GM12878 (cell line): ENCODE data around the gene FSTL4. TPM values are rescaled to one million over a fixed set of nuclear protein-coding genes. Genes with fewer than 3 reads are reported as not detected.

Experiments
- ATAC-seq: fragments of 200-7000 bp; cut with Tn5 transposase; 3 replicates; pipeline ENCODE4 v1.9.1; 2020; ENCODE audit warnings: mild to moderate bottlenecking, moderate library complexity
- Bru-seq: library from RNA; stranded (reverse); fragments of 400-500 nt; gene quantifications from one replicate; lab custom pipeline; 2021; lab: Mats Ljungman, UMichigan
- BruChase-seq, 2 experiments: library from RNA; stranded (reverse); fragments of 400-500 nt; gene quantifications; one replicate each; lab custom pipeline; 2021; lab: Mats Ljungman, UMichigan
- BruUV-seq: library from RNA; stranded (reverse); fragments of 400-500 nt; replicated peaks from 2 replicates; lab custom pipeline; 2021; lab: Mats Ljungman, UMichigan
- CTCF ChIA-PET: fragments of 300-600 bp; sonication (Branson Sonifier 250); formaldehyde crosslinking; extraction: SDS; loops from one replicate; lab custom pipeline; 2021; ENCODE audit warnings: inconsistent platforms; lab: Yijun Ruan, JAX
- POLR2A ChIA-PET: fragments of 350-600 bp; formaldehyde crosslinking; extraction: SDS; loops from one replicate; lab custom pipeline; 2021; ENCODE audit warnings: inconsistent platforms; lab: Charles Lee
- RAD21 ChIA-PET: fragments of 300-600 bp; sonication (Branson Sonifier 250); formaldehyde crosslinking; loops from one replicate; lab custom pipeline; 2023; ENCODE audit warnings: antibody characterized with exemption; ENCODE audit not compliant: unreplicated experiment; lab: Charles Lee
- SMC1A ChIA-PET: fragments of 300-600 bp; sonication (Branson Sonifier 250); formaldehyde crosslinking; loops from one replicate; lab custom pipeline; 2023; ENCODE audit not compliant: unreplicated experiment, uncharacterized antibody; lab: Charles Lee
- DNase-seq: peaks from one replicate; pipeline ENCODE4 v3.0.0-alpha.2; 2011; ENCODE audit warnings: low read depth, low spot score
- FAIRE-seq: peaks from 3 replicates; lab custom pipeline; 2011; peaks lifted over from hg19 to GRCh38; lab: Jason Lieb, UNC
- H2AFZ ChIP-seq: 2 replicates; pipeline ENCODE4 v1.6.0; 2011; ENCODE audit warnings: low read depth, low read length, control low read depth; ENCODE audit not compliant: control insufficient read depth
- H3K27ac ChIP-seq: 2 replicates; pipeline ENCODE4 v1.5.1; 2011; ENCODE audit warnings: control low read depth; ENCODE audit not compliant: control insufficient read depth, insufficient read depth
- H3K27me3 ChIP-seq, 2 experiments: replicated peaks in 1 of 2; 2 replicates each; pipeline versions ENCODE4 v1.6.0 to v1.6.1; 2011; ENCODE audit warnings: low read length in 1 of 2; ENCODE audit not compliant: control insufficient read depth in 2 of 2, insufficient read depth in 2 of 2
- H3K36me3 ChIP-seq, 2 experiments: 2 replicates each; pipeline ENCODE4 v1.5.1; 2011; ENCODE audit warnings: low read length in 1 of 2; ENCODE audit not compliant: control insufficient read depth in 2 of 2, insufficient read depth in 2 of 2
- H3K4me1 ChIP-seq: 2 replicates; pipeline ENCODE4 v1.6.1; 2011; ENCODE audit warnings: mild to moderate bottlenecking, low read length, moderate library complexity, mixed read lengths; ENCODE audit not compliant: control insufficient read depth, insufficient read depth
- H3K4me2 ChIP-seq: 2 replicates; pipeline ENCODE4 v1.6.0; 2011; ENCODE audit warnings: control low read depth; ENCODE audit not compliant: control insufficient read depth, insufficient read depth
- H3K4me3 ChIP-seq: fragments of 200-600 bp; sonication (generic); 2 replicates; pipeline ENCODE4 v1.5.1; 2016
- H3K79me2 ChIP-seq: 2 replicates; pipeline ENCODE4 v1.6.0; 2011; ENCODE audit warnings: low read length; ENCODE audit not compliant: control insufficient read depth, insufficient read depth
- H3K9ac ChIP-seq: 2 replicates; pipeline ENCODE4 v1.8.0; 2011; ENCODE audit warnings: low read length, control low read depth, mixed read lengths; ENCODE audit not compliant: control insufficient read depth, insufficient read depth
- H3K9me3 ChIP-seq: replicated peaks from 3 replicates; pipeline ENCODE4 v1.5.1; 2011; ENCODE audit warnings: mild to moderate bottlenecking, low read length; ENCODE audit not compliant: control insufficient read depth, insufficient read depth
- H4K20me1 ChIP-seq: 2 replicates; pipeline ENCODE4 v1.6.0; 2011; ENCODE audit not compliant: control insufficient read depth, insufficient read depth
- CHD2 ChIP-seq: IDR thresholded peaks from 2 replicates; pipeline ENCODE4 v1.6.1; 2011; ENCODE audit warnings: low read depth, low read length, improper control_type of control experiment, borderline replicate concordance
- KAT2A ChIP-seq: conservative IDR thresholded peaks from 2 replicates; pipeline ENCODE4 v1.6.1; 2011; ENCODE audit warnings: low read depth, low read length; ENCODE audit not compliant: control insufficient read depth
- POU2F2 ChIP-seq: IDR thresholded peaks from 3 replicates; pipeline ENCODE4 v1.6.1; 2011; ENCODE audit warnings: low read depth, mild to moderate bottlenecking, low read length, borderline replicate concordance
- RELA ChIP-seq: fragments of 450-650 bp; IDR thresholded peaks from 2 replicates; pipeline ENCODE4 v1.8.0; 2014; ENCODE audit warnings: borderline replicate concordance; ENCODE audit not compliant: partially characterized antibody
- SMAD5 ChIP-seq: IDR thresholded peaks from 2 replicates; pipeline ENCODE4 v1.6.1; 2016; ENCODE audit warnings: antibody characterized with exemption, low read depth
- TARDBP ChIP-seq: IDR thresholded peaks from 2 replicates; pipeline ENCODE4 v1.6.1; 2016; ENCODE audit warnings: borderline replicate concordance
- ZNF207 ChIP-seq: fragments of 450-650 bp; IDR thresholded peaks from 2 replicates; pipeline ENCODE4 v1.6.1; 2014; ENCODE audit warnings: antibody characterized with exemption, mild to moderate bottlenecking, borderline replicate concordance
- whole genome bisulfite sequencing: methylation state at CpG from one replicate; pipeline ENCODE4 v1.1.6; 2016; ENCODE audit warnings: low lambda C conversion rate; ENCODE audit not compliant: insufficient replicate concordance, insufficient coverage; ENCODE audit errors: missing lambda C conversion rate; 5-methylcytosine and 5-hydroxymethylcytosine counted together
- in situ Hi-C: fragments of 300-500 bp; cut with MboI; formaldehyde crosslinking; loops from 9 replicates; pipeline ENCODE4 v1.14.3; 2018; ENCODE audit warnings: mixed read lengths
- intact Hi-C: fragments of 100-400 bp; cut with micrococcal nuclease; formaldehyde crosslinking; loops from one replicate; pipeline ENCODE4 v1.14.2; 2022; ENCODE audit not compliant: unreplicated experiment
- long read RNA-seq, 2 experiments: library from polyadenylated mRNA; unstranded; transcript quantifications; one replicate each; pipeline ENCODE4 v2.0.0, GENCODE V29; 2019 to 2020
- polyA minus RNA-seq, 3 experiments: library from RNA; depleted of rRNA, polyadenylated mRNA; stranded (reverse); fragments of >200 nt; gene quantifications; 2 replicates each; pipeline ENCODE4 v1.2.3, GENCODE V29; 2011
- polyA plus RNA-seq, 11 experiments: library from polyadenylated mRNA; depleted of rRNA in 4 of 11; unstranded in 6 of 11; stranded (reverse) in 5 of 11; fragments of >200 nt; fragmentation: Nextera tagmentation in 4 of 11; fragmentation: Illumina TruSeq in 1 of 11; extraction: Ambion mirVana in 4 of 11; extraction: Trizol in 1 of 11; gene quantifications; 1 replicate in 1 of 11; 2 replicates in 10 of 11; pipeline versions ENCODE4 v1.2.1 to v1.2.3, GENCODE V29; 2011 to 2016; ENCODE audit warnings: inconsistent platforms in 2 of 11, missing spikeins in 2 of 11, low read depth in 1 of 11
- total RNA-seq, 4 experiments: library from RNA; depleted of rRNA in 3 of 4; stranded (reverse); fragments of >200 nt in 3 of 4; fragmentation: Illumina TruSeq in 1 of 4; extraction: Trizol in 1 of 4; gene quantifications; 2 replicates each; pipeline versions ENCODE4 v1.2.1 to v1.2.3, GENCODE V29; 2013 to 2021
- TF ChIP-seq, protein P1 (sequence below): IDR thresholded peaks from 2 replicates; pipeline ENCODE4 v1.6.1; 2011; ENCODE audit warnings: low read depth, mild to moderate bottlenecking, low read length, moderate library complexity, borderline replicate concordance; ENCODE audit errors: extremely low read depth
- TF ChIP-seq, protein P2 (sequence below): IDR thresholded peaks from 2 replicates; pipeline ENCODE4 v1.6.1; 2011; ENCODE audit warnings: low read depth, low read length, improper control_type of control experiment, borderline replicate concordance
- TF ChIP-seq, protein P3 (sequence below): IDR thresholded peaks from 2 replicates; pipeline ENCODE4 v1.6.1; 2012; ENCODE audit warnings: improper control_type of control experiment, low read depth, low read length; ENCODE audit not compliant: insufficient replicate concordance

FSTL4 gene
- total RNA-seq (2013; cell fraction: nucleolus; rRNA removed), result not detected in 2 replicates
- 0.16 and 0.28 TPM in 2 replicates for total RNA-seq (2014; rRNA removed)
- total RNA-seq (2014; rRNA removed; fragmentation: Illumina TruSeq; extraction: Trizol), result not detected in 2 replicates
- 0.05 TPM in 1 of 2 replicates, not detected in the other for total RNA-seq (2021)
- polyA plus RNA-seq (2011; ENCODE audit: low read depth), result not detected
- polyA plus RNA-seq (2011; rRNA removed), result 0.53 and 0.79 TPM in 2 replicates
- polyA plus RNA-seq (2011; cell fraction: cytosol; rRNA removed), result 0.46 and 0.47 TPM in 2 replicates
- polyA plus RNA-seq (2011; cell fraction: nucleus; rRNA removed), result 1.1 and 2.7 TPM in 2 replicates
- 0.13 TPM in 1 of 2 replicates, not detected in the other for polyA plus RNA-seq (2012)
- polyA plus RNA-seq (2014; fragmentation: Illumina TruSeq; extraction: Trizol), result 0.01 TPM in 1 of 2 replicates, not detected in the other
- polyA plus RNA-seq (2014; fragmentation: Nextera tagmentation; extraction: Ambion mirVana), result under 1 TPM in 1 of 2 experiments, not detected in 1; 0.13 TPM
- polyA plus RNA-seq (2014; rRNA removed), result 0.09 TPM in 1 of 2 replicates, not detected in the other
- not detected for polyA plus RNA-seq (2016; fragmentation: Nextera tagmentation; extraction: Ambion mirVana)
- polyA minus RNA-seq (2011; rRNA and poly(A)+ RNA removed), result 1.2 and 1.4 TPM in 2 replicates
- polyA minus RNA-seq (2011; cell fraction: cytosol; rRNA and poly(A)+ RNA removed), result not detected in 2 replicates
- polyA minus RNA-seq (2011; cell fraction: nucleus; rRNA and poly(A)+ RNA removed), result 0.24 and 2.1 TPM in 2 replicates
- percentile 25 among the genes with signal in this experiment for Bru-seq, nascent RNA
- percentile 20 among the genes with signal in this experiment for BruChase-seq, experiment 1, labeled RNA remaining after a 6-hour chase
- percentile 19 among the genes with signal in this experiment for BruChase-seq, experiment 2, labeled RNA remaining after a 2-hour chase
- long read RNA-seq, experiment 1, result 0 reads
- long read RNA-seq, experiment 2, partial matches to known transcripts, result 1 of 1 reads
- long read RNA-seq, experiment 2, other reads (novel, unspliced or antisense), result 0 of 1 reads

DNA sequence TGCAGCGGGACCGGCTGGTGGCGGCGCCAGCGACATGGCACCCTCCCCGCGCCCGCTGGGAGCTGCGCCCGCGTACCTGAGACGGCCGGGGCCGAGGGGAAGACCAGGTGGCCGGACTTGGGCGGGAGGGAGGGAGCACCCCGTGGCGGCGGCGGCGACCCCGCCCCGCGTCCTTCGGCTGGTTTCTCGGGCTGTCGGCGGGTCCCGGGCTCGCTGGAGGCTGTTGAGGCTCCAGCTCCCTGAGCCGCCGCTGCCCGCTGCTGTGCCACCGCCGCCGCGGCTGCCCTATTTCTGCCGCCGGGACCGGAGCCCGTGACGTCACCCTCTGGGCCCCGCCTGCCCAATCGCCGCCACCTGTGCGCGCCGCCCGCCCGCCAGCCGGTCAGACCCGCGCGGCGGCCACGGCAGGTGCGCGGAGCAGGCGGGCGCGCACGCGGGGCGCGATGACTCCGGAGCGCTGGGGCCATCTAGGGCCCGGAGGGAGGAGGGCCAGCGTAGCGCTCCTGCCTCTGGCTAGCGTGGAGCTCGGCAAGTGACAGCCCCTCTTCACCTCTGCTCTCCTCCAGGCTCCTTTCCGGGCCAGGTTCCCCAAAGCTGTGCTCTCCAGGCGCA is at the start of gene FSTL4:
Gene FSTL4, minus strand, starts transcription at position 293 of the 612 bp plus-strand sequence.
- ATAC-seq (peak; percentile 79), DNase-seq (no peak), FAIRE-seq (no peak)
- Histone ChIP-seq H3K9me3 (no peaks in the 10 kb centered on the region), H3K4me1 (no peaks in the 10 kb centered on the region; the same call in 1 of the 2 replicates), H4K20me1 (no peaks in the 10 kb centered on the region), H3K27me3 (peaks cover 12 to 26% of the 10 kb centered on the region in 2 experiments), H3K27ac (no peak within 1 kb of the TSS), H3K4me3 (no peak within 1 kb of the TSS), H2AFZ (no peak within 1 kb of the TSS), H3K36me3 (no peaks in the 10 kb centered on the region), H3K4me2 (peak within 1 kb of the TSS; percentile 42; the same call in 1 of the 2 replicates), H3K9ac (no peak within 1 kb of the TSS), H3K79me2 (no peaks in the 10 kb centered on the region)
- intact Hi-C loops (no loop called here), in situ Hi-C loops (no loop called here)
- ChIA-PET SMC1A (interaction anchor here (1.0 kb wide), 1 partner anchor 142 kb away, joined by 3 read pairs; no protein-coding TSS in a partner anchor), CTCF (no interaction called here), POLR2A (no interaction called here), RAD21 (no interaction called here)
- TF ChIP-seq KAT2A, result no peak
- TF ChIP-seq SMAD5, result no peak
- TF ChIP-seq ZNF207, result no peak
- TF ChIP-seq, protein P1, sequence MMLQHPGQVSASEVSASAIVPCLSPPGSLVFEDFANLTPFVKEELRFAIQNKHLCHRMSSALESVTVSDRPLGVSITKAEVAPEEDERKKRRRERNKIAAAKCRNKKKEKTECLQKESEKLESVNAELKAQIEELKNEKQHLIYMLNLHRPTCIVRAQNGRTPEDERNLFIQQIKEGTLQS, result no peak
- TF ChIP-seq, protein P2, sequence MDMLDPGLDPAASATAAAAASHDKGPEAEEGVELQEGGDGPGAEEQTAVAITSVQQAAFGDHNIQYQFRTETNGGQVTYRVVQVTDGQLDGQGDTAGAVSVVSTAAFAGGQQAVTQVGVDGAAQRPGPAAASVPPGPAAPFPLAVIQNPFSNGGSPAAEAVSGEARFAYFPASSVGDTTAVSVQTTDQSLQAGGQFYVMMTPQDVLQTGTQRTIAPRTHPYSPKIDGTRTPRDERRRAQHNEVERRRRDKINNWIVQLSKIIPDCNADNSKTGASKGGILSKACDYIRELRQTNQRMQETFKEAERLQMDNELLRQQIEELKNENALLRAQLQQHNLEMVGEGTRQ, result no peak
- no peak for TF ChIP-seq RELA
- TF ChIP-seq CHD2, result no peak
- TF ChIP-seq POU2F2, result no peak
- TF ChIP-seq, protein P3, sequence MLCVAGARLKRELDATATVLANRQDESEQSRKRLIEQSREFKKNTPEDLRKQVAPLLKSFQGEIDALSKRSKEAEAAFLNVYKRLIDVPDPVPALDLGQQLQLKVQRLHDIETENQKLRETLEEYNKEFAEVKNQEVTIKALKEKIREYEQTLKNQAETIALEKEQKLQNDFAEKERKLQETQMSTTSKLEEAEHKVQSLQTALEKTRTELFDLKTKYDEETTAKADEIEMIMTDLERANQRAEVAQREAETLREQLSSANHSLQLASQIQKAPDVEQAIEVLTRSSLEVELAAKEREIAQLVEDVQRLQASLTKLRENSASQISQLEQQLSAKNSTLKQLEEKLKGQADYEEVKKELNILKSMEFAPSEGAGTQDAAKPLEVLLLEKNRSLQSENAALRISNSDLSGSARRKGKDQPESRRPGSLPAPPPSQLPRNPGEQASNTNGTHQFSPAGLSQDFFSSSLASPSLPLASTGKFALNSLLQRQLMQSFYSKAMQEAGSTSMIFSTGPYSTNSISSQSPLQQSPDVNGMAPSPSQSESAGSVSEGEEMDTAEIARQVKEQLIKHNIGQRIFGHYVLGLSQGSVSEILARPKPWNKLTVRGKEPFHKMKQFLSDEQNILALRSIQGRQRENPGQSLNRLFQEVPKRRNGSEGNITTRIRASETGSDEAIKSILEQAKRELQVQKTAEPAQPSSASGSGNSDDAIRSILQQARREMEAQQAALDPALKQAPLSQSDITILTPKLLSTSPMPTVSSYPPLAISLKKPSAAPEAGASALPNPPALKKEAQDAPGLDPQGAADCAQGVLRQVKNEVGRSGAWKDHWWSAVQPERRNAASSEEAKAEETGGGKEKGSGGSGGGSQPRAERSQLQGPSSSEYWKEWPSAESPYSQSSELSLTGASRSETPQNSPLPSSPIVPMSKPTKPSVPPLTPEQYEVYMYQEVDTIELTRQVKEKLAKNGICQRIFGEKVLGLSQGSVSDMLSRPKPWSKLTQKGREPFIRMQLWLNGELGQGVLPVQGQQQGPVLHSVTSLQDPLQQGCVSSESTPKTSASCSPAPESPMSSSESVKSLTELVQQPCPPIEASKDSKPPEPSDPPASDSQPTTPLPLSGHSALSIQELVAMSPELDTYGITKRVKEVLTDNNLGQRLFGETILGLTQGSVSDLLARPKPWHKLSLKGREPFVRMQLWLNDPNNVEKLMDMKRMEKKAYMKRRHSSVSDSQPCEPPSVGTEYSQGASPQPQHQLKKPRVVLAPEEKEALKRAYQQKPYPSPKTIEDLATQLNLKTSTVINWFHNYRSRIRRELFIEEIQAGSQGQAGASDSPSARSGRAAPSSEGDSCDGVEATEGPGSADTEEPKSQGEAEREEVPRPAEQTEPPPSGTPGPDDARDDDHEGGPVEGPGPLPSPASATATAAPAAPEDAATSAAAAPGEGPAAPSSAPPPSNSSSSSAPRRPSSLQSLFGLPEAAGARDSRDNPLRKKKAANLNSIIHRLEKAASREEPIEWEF, result no peak
- no peak for TF ChIP-seq TARDBP
- BruUV-seq, result no TSS peak
- WGBS, result 3% methylated on average over 35 of the region's 74 CpGs
